G401.6 (cell line): ENCODE data around the gene IFT20.
"Not testable (repeated sequence)": the region's sequence is repeated elsewhere in the genome, so short reads cannot be mapped to it uniquely, and the experiment has no call there.

ENCODE experiments used
- FAIRE-seq: peaks from 2 replicates; lab custom pipeline; 2012; peaks lifted over from hg19 to GRCh38; lab: Jason Lieb, UNC

IFT20 gene

DNA sequence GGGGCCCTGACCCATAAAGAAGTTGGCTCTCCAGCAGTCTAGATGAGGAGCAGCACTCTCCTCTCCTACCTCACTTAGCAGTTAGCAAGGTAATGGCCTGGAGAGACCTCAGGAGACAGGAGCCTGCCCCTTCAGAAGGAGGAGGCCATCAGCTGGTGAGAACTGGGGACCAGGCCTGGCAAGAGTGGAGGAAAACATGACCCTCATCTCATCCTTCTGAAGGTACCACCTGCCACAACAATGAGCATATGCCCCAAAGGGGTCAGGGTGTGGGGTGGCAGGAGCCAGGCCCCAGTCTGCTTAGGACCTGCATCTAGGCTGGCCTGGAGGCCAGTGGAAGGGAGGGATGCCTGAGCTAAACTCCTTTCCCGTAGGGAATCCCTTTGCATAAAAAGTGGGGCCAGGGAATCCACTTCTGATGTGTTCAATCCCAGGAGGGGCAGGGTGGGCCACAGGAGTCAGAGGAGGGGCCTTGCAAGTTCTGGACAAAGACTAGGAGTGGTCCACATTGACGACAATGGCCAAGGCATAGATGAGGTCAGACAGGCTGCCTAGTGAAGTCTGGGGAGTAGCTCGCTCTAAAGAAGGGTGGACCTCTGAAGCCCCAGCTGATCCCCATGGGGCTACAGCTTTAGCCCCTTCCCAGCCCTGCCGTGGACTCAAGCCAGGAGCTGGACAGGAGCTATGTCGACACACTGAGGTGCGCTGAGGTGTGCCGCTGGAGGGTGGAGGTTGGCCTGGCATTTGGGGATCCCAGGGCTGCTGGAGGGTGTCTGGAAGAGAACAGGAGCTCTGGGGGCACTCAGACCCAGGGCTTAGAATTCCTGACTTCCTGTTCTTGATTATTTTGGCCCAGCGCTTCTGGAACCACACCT lies 28.7 kb upstream of the IFT20 start:
- no peak for FAIRE-seq

GRCh38 chr17:28363186-28363585 lies 27.9 kb upstream of the IFT20 start:
- no peak for FAIRE-seq

DNA sequence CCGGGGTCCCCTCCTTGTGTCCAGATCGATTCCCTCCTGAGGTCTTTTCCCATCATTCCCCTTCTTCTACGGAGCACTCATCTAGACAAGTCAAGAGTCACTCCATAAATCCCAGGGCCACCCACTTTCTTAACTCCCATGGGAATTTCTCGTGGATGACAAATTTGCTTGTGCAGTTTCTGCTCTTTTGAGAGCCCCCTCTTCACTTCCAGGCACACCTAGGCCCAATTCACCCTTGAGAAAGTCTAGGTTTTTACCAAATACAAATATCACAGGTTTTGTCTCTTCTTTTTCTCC lies 22.6 kb upstream of the IFT20 start:
- FAIRE-seq = no peak

GRCh38 chr17:28357061-28357900 lies 22.0 kb upstream of the IFT20 start, which contains the start of gene POLDIP2:
Gene POLDIP2, minus strand, starts transcription at chr17:28357527. Its CDS starts 79 bp downstream, at chr17:28357448.
- peak; percentile 71 for FAIRE-seq

GRCh38 chr17:28350271-28350670 lies 15.0 kb upstream of the IFT20 start:
- FAIRE-seq = no peak

DNA sequence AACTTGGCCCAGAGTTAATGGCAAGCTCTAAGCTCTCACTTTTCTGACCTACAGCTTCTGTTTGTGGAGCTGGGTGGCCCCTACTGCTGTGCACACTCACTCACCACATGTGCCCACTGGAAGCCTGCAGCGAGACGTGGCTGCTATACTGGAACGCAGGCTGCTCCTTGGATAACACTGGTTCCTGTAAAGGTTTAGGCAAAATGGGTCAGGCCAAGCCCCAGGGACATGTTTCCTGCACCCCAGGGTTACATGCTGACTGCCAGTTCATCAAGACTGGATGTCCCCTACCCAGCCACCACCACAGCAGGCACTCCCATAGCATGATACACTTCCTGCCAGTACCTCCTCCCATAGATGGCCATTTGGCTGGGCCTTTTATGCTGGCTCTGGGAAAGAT lies 13.7 kb upstream of the IFT20 start:
- FAIRE-seq = no peak

- FAIRE-seq = no peak
Observed at GRCh38 chr17:28347261-28347891, 12.1 kb upstream of the IFT20 start.

DNA sequence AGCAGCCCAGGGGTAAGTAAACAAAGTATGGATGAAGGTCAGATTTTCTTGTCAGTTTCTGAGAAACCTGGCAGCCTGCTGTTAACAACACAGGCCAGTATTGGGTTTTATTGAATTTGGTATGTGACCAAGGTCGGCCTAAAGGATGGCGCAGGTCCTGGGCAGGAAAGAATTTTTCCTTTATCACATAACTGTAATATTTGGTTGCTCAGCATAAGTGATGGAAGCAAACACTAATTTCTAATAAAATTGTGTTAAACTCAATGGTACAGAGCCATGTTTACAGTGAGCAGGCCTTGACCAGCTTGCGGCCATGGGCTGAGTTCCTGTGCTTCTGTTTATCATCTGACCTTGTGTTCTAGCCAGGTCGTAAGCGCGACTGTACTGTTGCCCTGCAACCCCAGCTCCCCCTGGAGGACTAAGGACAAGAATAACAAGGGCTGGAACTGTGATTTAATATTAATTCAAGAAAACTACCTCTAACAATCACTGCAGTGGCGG lies 11.5 kb upstream of the IFT20 start:
- FAIRE-seq = no peak

DNA sequence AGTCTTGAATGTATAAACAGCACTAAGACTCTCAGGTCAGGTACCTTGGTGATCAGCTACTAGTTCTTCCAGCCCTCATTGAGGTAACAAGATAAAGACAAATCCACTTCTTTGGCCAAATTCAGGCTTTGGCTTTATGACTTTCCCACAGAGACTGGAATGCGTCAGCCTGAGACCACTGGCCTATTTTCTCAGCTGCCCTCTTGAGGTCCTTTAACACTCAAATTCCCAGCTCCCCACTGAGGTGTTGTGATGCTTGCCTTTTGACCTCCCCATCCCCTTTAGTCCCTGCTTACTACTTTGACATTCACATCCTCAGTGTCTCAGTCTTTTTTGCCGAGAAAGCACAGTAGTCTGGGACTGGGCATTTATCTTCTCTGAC lies 10.9 kb upstream of the IFT20 start:
- FAIRE-seq = no peak

DNA sequence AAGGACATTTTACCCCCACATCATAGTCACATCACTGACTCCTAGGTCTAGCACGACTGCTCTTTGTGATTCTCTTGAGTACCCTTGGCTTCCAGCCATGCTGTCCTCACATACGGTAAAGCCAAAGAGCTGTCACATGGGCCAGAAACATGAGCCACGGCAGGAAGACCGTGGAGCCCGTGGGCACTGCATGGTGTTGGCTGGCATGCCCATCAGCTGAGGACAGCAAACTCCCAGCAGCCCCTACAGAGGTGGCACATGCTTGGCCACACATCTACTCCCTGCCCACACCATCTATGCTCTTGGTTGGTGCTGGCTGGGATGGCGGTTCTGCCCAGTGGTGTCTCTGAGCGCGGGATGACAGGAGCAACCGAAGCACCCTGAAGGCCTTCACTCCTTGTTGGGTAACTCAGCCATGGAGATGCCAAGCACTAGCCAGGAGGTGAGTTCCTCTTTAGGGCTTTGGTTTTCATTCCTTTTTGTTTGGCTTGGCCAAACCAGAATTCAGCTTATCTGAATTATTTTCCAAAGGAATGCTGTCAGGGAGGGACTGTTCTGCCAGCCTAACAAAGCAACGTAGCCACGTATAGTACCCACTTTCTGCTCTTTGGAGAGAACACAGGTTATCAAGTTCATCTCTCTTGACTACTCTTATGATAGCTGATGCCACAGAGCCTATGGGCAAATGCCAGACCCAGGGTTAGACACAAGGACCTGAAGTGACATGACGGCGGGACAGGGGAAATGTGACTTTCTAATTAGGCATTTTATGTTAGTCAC lies 10.3 kb upstream of the IFT20 start:
- FAIRE-seq = no peak

GRCh38 chr17:28344435-28344901 lies 9.2 kb upstream of the IFT20 start:
- FAIRE-seq = no peak

- no peak for FAIRE-seq
Observed at GRCh38 chr17:28344011-28344410, 8.7 kb upstream of the IFT20 start.

GRCh38 chr17:28343491-28343932 lies 8.2 kb upstream of the IFT20 start:
- FAIRE-seq = no peak

DNA sequence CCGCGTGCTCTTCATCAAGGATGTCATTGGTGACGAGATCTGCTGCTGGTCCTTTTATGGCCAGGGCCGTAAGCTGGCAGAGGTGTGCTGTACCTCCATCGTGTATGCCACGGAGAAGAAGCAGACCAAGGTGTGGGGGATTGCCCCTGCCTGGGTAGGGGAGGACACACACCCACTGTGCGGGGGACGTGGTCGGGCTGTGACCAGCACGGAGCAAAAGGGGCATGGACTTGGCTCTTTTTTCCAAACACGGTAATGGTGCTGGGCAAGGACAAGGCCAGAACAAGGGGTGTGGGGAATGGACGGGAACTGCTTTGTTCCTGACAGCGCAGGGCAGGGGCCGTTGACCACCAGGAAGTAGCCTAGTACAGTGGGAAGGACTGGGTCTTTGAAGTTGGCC lies 7.0 kb upstream of the IFT20 start:
- FAIRE-seq = no peak

DNA sequence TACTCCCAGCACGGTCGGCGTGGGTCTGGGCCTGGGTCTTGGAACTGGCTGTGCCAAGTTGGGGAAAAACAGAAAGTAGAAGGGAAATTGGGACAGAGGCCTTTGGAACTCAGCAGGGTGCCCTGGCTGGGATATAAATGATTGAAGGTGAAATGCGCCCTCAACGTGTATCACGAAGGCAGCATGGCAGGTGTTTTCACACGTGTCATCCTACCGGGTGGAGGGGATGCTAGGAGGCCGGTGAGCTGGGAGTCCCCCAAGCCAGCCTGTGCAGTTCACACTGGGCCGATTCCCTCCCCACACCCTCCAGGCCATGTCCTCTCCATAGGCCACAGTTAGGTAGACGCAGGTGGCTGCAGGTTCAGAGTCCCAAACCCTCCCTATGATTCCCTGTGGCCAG lies 6.2 kb upstream of the IFT20 start:
- FAIRE-seq = no peak

- no peak for FAIRE-seq
Observed at GRCh38 chr17:28340374-28340773, 5.1 kb upstream of the IFT20 start.

- no peak for FAIRE-seq
Observed at GRCh38 chr17:28339431-28339830, 4.2 kb upstream of the IFT20 start.

DNA sequence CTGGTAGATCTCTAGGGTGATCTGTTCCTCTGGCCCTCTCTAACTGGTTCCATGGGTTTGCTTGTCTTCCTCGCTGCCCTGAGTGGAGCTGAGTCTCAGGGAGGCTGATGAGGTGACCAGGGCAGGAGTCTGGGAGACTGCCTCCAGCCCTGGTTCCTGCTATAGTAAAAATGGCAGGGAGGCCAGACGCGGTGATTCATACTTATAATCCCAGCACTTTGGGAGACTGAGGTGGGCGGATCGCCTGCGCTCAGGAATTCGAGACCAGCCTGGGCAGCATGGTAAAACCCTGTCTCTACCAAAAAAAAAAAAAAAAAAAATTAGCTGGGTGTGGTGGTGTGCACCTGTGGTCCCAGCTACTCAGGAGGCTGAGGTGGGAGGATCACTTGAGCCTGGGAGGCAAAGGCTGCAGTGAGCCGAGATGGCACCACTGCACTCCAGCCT lies 3.5 kb upstream of the IFT20 start:
- not testable (repeated sequence) for FAIRE-seq

DNA sequence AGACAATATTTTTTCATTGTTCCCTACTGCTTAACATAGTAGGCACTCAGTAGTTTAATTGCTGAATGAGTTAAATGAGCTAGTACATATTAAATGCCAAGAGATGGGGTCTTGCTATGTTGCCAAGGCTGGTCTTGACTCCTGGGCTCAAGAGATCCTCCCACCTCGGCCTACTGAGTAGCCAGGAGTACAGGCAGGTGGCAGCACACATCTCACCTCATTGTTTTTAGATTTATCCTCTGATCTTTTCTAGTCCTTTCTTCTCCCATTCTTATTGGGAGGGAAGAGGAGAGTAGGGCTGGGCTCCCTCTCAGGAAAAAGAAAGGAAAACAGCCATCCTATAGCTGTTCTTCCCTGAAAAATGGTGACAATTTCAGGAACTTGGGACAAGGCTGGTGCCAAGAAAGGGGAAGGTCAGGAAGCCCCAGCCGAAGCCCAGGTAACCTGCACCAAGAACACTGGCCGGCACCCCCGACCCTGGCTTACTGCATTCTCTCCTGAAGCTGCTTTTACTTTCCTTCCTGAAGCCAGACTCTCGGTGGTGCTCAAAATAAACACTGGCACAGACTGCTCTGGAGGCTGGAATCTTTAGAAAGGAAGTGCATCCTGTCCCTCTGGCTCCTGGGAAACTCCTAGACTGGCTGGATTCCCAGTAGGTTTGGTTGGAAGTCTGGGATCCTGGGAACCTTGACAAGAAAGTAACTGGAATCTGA lies 2.9 kb upstream of the IFT20 start:
- no peak for FAIRE-seq

GRCh38 chr17:28335959-28336871 lies 943 bp upstream of the IFT20 start:
- FAIRE-seq = no peak
